ENCODE data around the gene SH3RF3.

SH3RF3 gene

DNA sequence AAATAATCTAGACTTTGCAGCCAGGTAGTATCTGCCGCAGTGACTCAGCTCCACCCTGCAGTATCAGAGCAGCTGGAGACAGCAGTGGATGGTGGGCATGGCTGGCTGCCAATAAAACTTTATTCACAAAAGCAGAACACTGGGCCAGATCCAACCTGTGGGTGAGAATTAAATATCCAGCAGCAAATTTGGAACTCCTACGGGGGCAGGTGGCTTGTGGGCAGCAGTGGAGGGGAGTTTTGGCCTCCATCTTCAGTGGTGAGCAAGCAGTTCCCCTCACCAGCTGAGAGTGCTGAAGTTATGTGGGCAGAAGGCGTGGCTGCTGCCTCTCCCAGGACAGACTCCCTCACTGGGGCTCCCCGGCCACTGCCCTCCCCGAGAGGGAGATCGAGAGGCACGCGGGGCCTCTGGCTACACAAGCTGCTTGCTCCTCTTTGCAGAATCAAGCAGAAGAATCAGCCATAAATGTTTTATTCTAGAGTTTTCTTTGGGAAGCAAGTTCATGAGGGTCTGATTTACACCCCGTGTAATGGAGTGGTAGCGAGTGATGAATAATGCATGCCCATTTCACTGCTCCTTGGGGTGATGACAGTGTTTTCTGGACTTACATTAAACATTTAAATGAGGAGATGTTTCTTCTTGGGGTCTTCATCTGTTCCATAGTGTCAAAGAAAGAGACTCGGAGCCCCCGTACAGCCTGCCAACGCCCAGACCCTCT is 280.5 kb downstream of the SH3RF3 start:
- TF ChIP-seq, protein P1, sequence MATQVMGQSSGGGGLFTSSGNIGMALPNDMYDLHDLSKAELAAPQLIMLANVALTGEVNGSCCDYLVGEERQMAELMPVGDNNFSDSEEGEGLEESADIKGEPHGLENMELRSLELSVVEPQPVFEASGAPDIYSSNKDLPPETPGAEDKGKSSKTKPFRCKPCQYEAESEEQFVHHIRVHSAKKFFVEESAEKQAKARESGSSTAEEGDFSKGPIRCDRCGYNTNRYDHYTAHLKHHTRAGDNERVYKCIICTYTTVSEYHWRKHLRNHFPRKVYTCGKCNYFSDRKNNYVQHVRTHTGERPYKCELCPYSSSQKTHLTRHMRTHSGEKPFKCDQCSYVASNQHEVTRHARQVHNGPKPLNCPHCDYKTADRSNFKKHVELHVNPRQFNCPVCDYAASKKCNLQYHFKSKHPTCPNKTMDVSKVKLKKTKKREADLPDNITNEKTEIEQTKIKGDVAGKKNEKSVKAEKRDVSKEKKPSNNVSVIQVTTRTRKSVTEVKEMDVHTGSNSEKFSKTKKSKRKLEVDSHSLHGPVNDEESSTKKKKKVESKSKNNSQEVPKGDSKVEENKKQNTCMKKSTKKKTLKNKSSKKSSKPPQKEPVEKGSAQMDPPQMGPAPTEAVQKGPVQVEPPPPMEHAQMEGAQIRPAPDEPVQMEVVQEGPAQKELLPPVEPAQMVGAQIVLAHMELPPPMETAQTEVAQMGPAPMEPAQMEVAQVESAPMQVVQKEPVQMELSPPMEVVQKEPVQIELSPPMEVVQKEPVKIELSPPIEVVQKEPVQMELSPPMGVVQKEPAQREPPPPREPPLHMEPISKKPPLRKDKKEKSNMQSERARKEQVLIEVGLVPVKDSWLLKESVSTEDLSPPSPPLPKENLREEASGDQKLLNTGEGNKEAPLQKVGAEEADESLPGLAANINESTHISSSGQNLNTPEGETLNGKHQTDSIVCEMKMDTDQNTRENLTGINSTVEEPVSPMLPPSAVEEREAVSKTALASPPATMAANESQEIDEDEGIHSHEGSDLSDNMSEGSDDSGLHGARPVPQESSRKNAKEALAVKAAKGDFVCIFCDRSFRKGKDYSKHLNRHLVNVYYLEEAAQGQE (IDR thresholded peaks at IDR 0.05; ENCODE audit: insufficient read depth in 1 of 2, low read depth in 2 of 2, low read length in 2 of 2): no peak
- TF ChIP-seq SIN3A (IDR thresholded peaks at IDR 0.05; ENCODE audit: borderline replicate concordance, insufficient read depth, low read length) (no peak), FOXP2 (optimal IDR thresholded peaks at IDR 0.05; ENCODE audit: borderline replicate concordance, extremely low read depth, extremely low read length, insufficient read depth) (no peak), POLR2AphosphoS5 (IDR thresholded peaks at IDR 0.05; ENCODE audit: low read depth, low read length) (no peak), TAF1 (IDR thresholded peaks at IDR 0.05; ENCODE audit: borderline replicate concordance, insufficient read depth, low read length) (no peak)

DNA sequence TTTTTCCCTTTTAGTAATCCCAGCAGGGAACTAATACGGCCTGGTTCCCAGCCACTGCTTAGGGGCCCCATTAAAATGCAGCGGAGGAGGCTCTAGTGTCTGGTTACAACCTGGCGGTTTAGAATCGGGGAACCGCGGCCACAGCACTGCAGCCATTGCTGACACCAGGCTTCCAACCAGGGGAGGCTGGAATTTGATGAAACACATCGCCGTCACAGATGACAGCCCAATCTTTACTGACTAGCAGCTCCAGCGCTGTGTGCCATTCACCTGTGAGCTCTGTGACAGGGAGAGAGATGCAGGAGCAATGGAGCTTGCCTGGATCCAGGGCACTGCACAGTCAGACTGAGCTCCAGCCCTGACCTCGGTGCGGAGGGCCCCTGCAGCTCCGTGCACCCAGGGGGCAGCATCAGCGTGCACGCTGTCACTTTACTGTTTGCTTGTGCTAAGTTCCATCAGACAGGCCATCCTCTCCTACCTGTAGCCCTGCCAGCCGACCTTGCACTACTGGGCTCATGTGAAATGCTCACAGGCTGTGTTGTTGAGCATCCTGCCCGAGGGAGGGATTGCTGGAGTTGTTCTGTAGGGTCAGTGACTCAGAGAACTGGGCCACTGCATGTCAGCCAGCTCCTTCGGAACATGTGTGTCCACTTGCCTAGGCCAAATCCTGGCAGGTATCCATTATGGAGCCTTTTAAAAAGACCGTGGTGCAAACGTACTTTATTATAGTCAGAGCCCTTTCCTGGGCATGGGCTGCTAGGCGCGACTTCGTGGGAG is 281.2 kb downstream of the SH3RF3 start:
- no peak for TF ChIP-seq POLR2AphosphoS5 (IDR thresholded peaks at IDR 0.05; ENCODE audit: low read depth, low read length)
- TF ChIP-seq, protein P1 (IDR thresholded peaks at IDR 0.05; ENCODE audit: insufficient read depth in 1 of 2, low read depth in 2 of 2, low read length in 2 of 2): no peak
- TF ChIP-seq FOXP2 (optimal IDR thresholded peaks at IDR 0.05; ENCODE audit: borderline replicate concordance, extremely low read depth, extremely low read length, insufficient read depth): no peak
- TF ChIP-seq TAF1 (IDR thresholded peaks at IDR 0.05; ENCODE audit: borderline replicate concordance, insufficient read depth, low read length): no peak
- TF ChIP-seq SIN3A (IDR thresholded peaks at IDR 0.05; ENCODE audit: borderline replicate concordance, insufficient read depth, low read length): no peak

DNA sequence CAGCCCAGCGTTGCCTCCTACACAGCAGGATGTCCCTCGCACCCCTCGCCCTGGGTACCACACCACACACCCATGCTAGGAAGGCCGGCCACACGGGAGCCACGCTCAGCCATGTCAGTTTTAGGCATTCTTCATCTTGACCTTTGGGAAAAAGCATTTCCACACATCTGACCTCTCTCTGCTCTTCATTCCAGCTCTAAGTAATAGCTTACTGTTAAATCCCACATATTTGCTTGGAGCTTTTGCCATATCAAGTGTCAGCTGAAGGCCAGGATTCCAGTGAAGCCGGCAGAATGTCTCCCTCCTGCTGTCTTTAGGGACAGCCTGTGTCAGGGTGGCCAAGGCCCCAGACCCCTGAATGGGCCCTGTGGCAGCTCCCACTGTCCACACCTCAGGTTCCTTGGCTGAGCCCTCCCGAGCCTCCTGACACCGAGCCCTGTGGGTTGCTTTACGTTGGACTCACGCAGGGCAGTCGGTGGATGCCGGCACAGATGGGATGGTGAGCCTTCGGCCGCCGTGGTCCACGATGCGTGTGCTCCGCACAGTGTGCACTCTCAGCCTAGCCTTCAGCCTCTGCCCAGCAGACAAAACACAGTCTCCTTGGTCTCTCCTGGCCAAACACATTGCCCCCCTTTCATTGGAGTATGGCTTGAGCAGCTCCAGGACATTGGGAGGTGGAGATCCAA is 282.8 kb downstream of the SH3RF3 start:
- TF ChIP-seq TAF1 (IDR thresholded peaks at IDR 0.05; ENCODE audit: borderline replicate concordance, insufficient read depth, low read length): no peak
- TF ChIP-seq, protein P1 (IDR thresholded peaks at IDR 0.05; ENCODE audit: insufficient read depth in 1 of 2, low read depth in 2 of 2, low read length in 2 of 2): no peak
- no peak for TF ChIP-seq SIN3A (IDR thresholded peaks at IDR 0.05; ENCODE audit: borderline replicate concordance, insufficient read depth, low read length)
- TF ChIP-seq POLR2AphosphoS5 (IDR thresholded peaks at IDR 0.05; ENCODE audit: low read depth, low read length): no peak
- no peak for TF ChIP-seq FOXP2 (optimal IDR thresholded peaks at IDR 0.05; ENCODE audit: borderline replicate concordance, extremely low read depth, extremely low read length, insufficient read depth)

DNA sequence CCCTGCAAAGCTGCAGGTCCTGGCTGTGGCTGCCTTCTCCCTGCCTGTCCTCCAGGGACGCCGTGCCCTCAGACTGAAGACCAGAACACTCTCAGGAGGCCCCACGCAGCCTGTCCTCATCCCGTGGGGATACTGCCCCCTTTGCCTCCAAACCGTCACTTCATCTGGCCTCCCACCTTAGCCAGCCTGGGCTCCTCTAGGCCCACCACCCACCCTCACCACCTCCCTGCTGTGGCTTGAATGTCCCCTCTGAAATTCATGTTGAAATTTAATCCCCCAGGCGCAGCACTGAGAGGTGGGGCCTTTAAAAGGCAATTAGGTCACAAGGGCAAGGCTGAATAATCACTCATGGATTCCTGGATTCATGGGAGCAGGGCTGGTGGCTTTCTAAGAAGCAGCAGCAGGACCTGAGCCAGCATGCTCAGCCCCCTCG is 286.6 kb downstream of the SH3RF3 start:
- TF ChIP-seq, protein P1 (IDR thresholded peaks at IDR 0.05; ENCODE audit: insufficient read depth in 1 of 2, low read depth in 2 of 2, low read length in 2 of 2): no peak
- no peak for TF ChIP-seq SIN3A (IDR thresholded peaks at IDR 0.05; ENCODE audit: borderline replicate concordance, insufficient read depth, low read length)
